LHCN-M2 (cell line): ENCODE data around the gene CD9. TPM values are rescaled to one million over a fixed set of nuclear protein-coding genes. Genes with fewer than 3 reads are reported as not detected.

ENCODE experiments used
- DNase-seq: peaks from one replicate; pipeline ENCODE4 v3.0.0-alpha.2; 2012; ENCODE audit warnings: low read depth
- total RNA-seq: library from RNA; depleted of rRNA; stranded (reverse); fragments of >200 nt; gene quantifications from 2 replicates; pipeline ENCODE4 v1.2.3, GENCODE V29; 2014

Gene CD9
- total RNA-seq, 1 experiment from 2014 or later: 38.3 TPM

GRCh38 chr12:6273541-6274230, 73.5 kb downstream of the CD9 start:
- no peak for DNase-seq

- no peak for DNase-seq
These were observed 74.3 kb downstream of the CD9 start for GRCh38 chr12:6274231-6275221.

GRCh38 chr12:6275928-6276887, 76.0 kb downstream of the CD9 start:
- no peak for DNase-seq

- DNase-seq: no peak
These were observed 76.9 kb downstream of the CD9 start for GRCh38 chr12:6276956-6277620.

- DNase-seq: no peak
These were observed 77.8 kb downstream of the CD9 start for GRCh38 chr12:6277982-6278438.

GRCh38 chr12:6278439-6279255, 78.4 kb downstream of the CD9 start:
- DNase-seq: peak; percentile 77

GRCh38 chr12:6279256-6279628, 79.0 kb downstream of the CD9 start:
- DNase-seq: no peak

GRCh38 chr12:6279631-6280030, 79.4 kb downstream of the CD9 start:
- no peak for DNase-seq

- DNase-seq: peak; percentile 94
These were observed 79.9 kb downstream of the CD9 start for GRCh38 chr12:6280053-6280469.

GRCh38 chr12:6280672-6281071, 80.5 kb downstream of the CD9 start:
- DNase-seq: no peak

- DNase-seq: no peak
These were observed 81.0 kb downstream of the CD9 start for GRCh38 chr12:6281081-6281809.

- DNase-seq: no peak
These were observed 82.2 kb downstream of the CD9 start for GRCh38 chr12:6282453-6282840.

- DNase-seq: no peak
These were observed 84.1 kb downstream of the CD9 start for GRCh38 chr12:6284273-6284672.

- peak; percentile 62 for DNase-seq
These were observed 84.9 kb downstream of the CD9 start for GRCh38 chr12:6285063-6285477.

GRCh38 chr12:6285532-6286306, 85.5 kb downstream of the CD9 start:
- DNase-seq: peak; percentile 48
